RWPE2 (cell line): ENCODE measurements around the gene RASD2.
A peak's percentile ranks its signal among the peaks of the same experiment; 100 is the strongest.

Experiments
- ATAC-seq: fragments of 200-7000 bp; cut with Tn5 transposase; 3 replicates; pipeline ENCODE4 v1.9.1; 2021; ENCODE audit warnings: low read depth
- DNase-seq: peaks from one replicate; pipeline ENCODE4 v3.0.0-alpha.2; 2020; ENCODE audit warnings: low spot score
- H3K27ac ChIP-seq: fragments of 450-650 bp; 2 replicates; pipeline ENCODE4 v1.5.1; 2017; ENCODE audit warnings: mild to moderate bottlenecking; ENCODE audit not compliant: poor library complexity, severe bottlenecking
- H3K27me3 ChIP-seq: fragments of 250-450 bp; sonication (Bioruptor Pico); 2 replicates; pipeline ENCODE4 v1.5.1; 2021; ENCODE audit warnings: mild to moderate bottlenecking, moderate library complexity; ENCODE audit not compliant: insufficient read depth, poor library complexity, severe bottlenecking
- H3K36me3 ChIP-seq: fragments of 250-450 bp; sonication (Bioruptor Pico); 2 replicates; pipeline ENCODE4 v1.5.1; 2020; ENCODE audit warnings: low read depth, mild to moderate bottlenecking, moderate library complexity
- H3K4me1 ChIP-seq: fragments of 250-450 bp; sonication (Bioruptor Pico); 2 replicates; pipeline ENCODE4 v1.5.1; 2021; ENCODE audit warnings: mild to moderate bottlenecking, moderate library complexity; ENCODE audit not compliant: insufficient read depth, poor library complexity, severe bottlenecking
- H3K4me3 ChIP-seq: fragments of 250-450 bp; sonication (Bioruptor Pico); 2 replicates; pipeline ENCODE4 v1.5.1; 2021; ENCODE audit warnings: mild to moderate bottlenecking, moderate library complexity; ENCODE audit not compliant: severe bottlenecking
- H3K9me3 ChIP-seq: fragments of 250-450 bp; sonication (Bioruptor Pico); 2 replicates; pipeline ENCODE4 v1.5.1; 2021; ENCODE audit warnings: mild to moderate bottlenecking, moderate library complexity; ENCODE audit not compliant: severe bottlenecking
- CTCF ChIP-seq: fragments of 450-650 bp; IDR thresholded peaks from one replicate; pipeline ENCODE4 v1.5.1; 2017; ENCODE audit warnings: mild to moderate bottlenecking, moderate library complexity; ENCODE audit not compliant: poor library complexity, severe bottlenecking

The RASD2 gene

GRCh38 chr22:35531676-35532075 lies 9.0 kb upstream of the RASD2 start:
- Histone ChIP-seq H3K36me3 (no peaks in the 10 kb centered on the region), H3K27me3 (no peaks in the 10 kb centered on the region), H3K4me3 (no peak overlapping the region), H3K27ac (no peak overlapping the region), H3K4me1 (peaks cover 8% of the 10 kb centered on the region), H3K9me3 (no peaks in the 10 kb centered on the region)
- DNase-seq: no peak
- ATAC-seq: no peak
- no peak for TF ChIP-seq CTCF

- TF ChIP-seq CTCF: no peak
- peaks cover 8% of the 10 kb centered on the region for H3K4me1 ChIP-seq
- H3K27ac ChIP-seq: no peak overlapping the region
- no peak for DNase-seq
- H3K9me3 ChIP-seq: no peaks in the 10 kb centered on the region
- H3K27me3 ChIP-seq: no peaks in the 10 kb centered on the region
- no peaks in the 10 kb centered on the region for H3K36me3 ChIP-seq
- ATAC-seq: no peak
- H3K4me3 ChIP-seq: no peak overlapping the region
Observed at GRCh38 chr22:35533365-35534029, 7.1 kb upstream of the RASD2 start.

- TF ChIP-seq CTCF: no peak
Observed at GRCh38 chr22:35534091-35534490, 6.5 kb upstream of the RASD2 start.

GRCh38 chr22:35537232-35537631 lies 3.4 kb upstream of the RASD2 start:
- peaks cover 8% of the 10 kb centered on the region for H3K27me3 ChIP-seq
- no peak overlapping the region for H3K27ac ChIP-seq
- H3K4me1 ChIP-seq: peaks cover 12% of the 10 kb centered on the region
- no peak for ATAC-seq
- no peaks in the 10 kb centered on the region for H3K36me3 ChIP-seq
- no peak for TF ChIP-seq CTCF
- no peak overlapping the region for H3K4me3 ChIP-seq
- H3K9me3 ChIP-seq: no peaks in the 10 kb centered on the region
- DNase-seq: no peak

More at GRCh38 chr22:35534091-35534490, 6.5 kb upstream of the RASD2 start:
- Histone ChIP-seq H3K27ac (no peak overlapping the region), H3K36me3 (no peaks in the 10 kb centered on the region), H3K4me1 (peaks cover 8% of the 10 kb centered on the region), H3K27me3 (no peaks in the 10 kb centered on the region), H3K4me3 (no peak overlapping the region), H3K9me3 (no peaks in the 10 kb centered on the region)
- ATAC-seq: no peak
- DNase-seq: no peak

- no peak for ATAC-seq
- H3K4me1 ChIP-seq: peaks cover 12% of the 10 kb centered on the region
Observed at GRCh38 chr22:35538801-35539321, 1.8 kb upstream of the RASD2 start.

More at GRCh38 chr22:35538801-35539321, 1.8 kb upstream of the RASD2 start:
- Histone ChIP-seq H3K27ac (no peak overlapping the region), H3K27me3 (peaks cover 8% of the 10 kb centered on the region), H3K36me3 (no peaks in the 10 kb centered on the region), H3K4me3 (no peak overlapping the region), H3K9me3 (no peaks in the 10 kb centered on the region)
- no peak for DNase-seq
- peak; percentile 50 for TF ChIP-seq CTCF
